ENCODE measurements around the gene ARFGEF3.

Gene ARFGEF3

GRCh38 chr6:138386897-138387296 is 225.2 kb downstream of the ARFGEF3 start:
- DNase-seq (ENCODE audit: insufficient read length, low spot score) = no peak
- FAIRE-seq = no peak
- no peak for TF ChIP-seq POLR2A (IDR thresholded peaks at IDR 0.05; ENCODE audit: low read depth, low read length)

- no peak for TF ChIP-seq POLR2A (IDR thresholded peaks at IDR 0.05; ENCODE audit: low read depth, low read length)
- no peak for FAIRE-seq
- no peak for DNase-seq (ENCODE audit: insufficient read length, low spot score)
Observed at GRCh38 chr6:138387577-138388368, 226.0 kb downstream of the ARFGEF3 start.

GRCh38 chr6:138389551-138389950 is 227.8 kb downstream of the ARFGEF3 start:
- DNase-seq (ENCODE audit: insufficient read length, low spot score) (no peak), FAIRE-seq (no peak)
- no peak for TF ChIP-seq POLR2A (IDR thresholded peaks at IDR 0.05; ENCODE audit: low read depth, low read length)

All from H54 (cell line).